ENCODE data around the gene TLNRD1. TPM values are rescaled to one million over a fixed set of nuclear protein-coding genes. Genes with fewer than 3 reads are reported as not detected.

TLNRD1 gene
- total RNA-seq, 1 experiment from 2014 or later = 22.5 TPM

GRCh38 chr15:80957976-80958375 is 42.7 kb upstream of the TLNRD1 start:
- Histone ChIP-seq H3K9me3 (ENCODE audit: control insufficient read depth in 1 of 2, insufficient read depth in 1 of 2, low read depth in 1 of 2, low read length in 2 of 2) (no peaks in the 10 kb centered on the region), H3K27ac (ENCODE audit: low read depth, low read length) (no peak overlapping the region), H3K36me3 (ENCODE audit: control insufficient read depth in 1 of 2, insufficient read depth in 2 of 2, low read length in 2 of 2) (no peaks in the 10 kb centered on the region), H3K4me1 (ENCODE audit: control insufficient read depth in 1 of 2, insufficient read depth in 2 of 2, low read length in 2 of 2) (peaks cover 37 to 44% of the 10 kb centered on the region in 2 experiments), H3K9me2 (ENCODE audit: insufficient read depth) (no peaks in the 10 kb centered on the region), H3K4me2 (ENCODE audit: low read length) (no peak overlapping the region), H3K79me2 (ENCODE audit: insufficient read depth, low read length) (no peaks in the 10 kb centered on the region), H3K27me3 (ENCODE audit: insufficient read depth, low read length) (no peaks in the 10 kb centered on the region), H4K20me1 (ENCODE audit: insufficient read depth) (no peaks in the 10 kb centered on the region), H3K4me3 (replicated peaks in 1 of 2; ENCODE audit: low read depth in 1 of 2, low read length in 2 of 2) (no peak overlapping the region), H3K9ac (ENCODE audit: low read length) (no peak overlapping the region), H2AFZ (ENCODE audit: low read depth, low read length, poor library complexity, severe bottlenecking) (no peak overlapping the region)
- intact Hi-C loops (cut with micrococcal nuclease) = no loop called here
- ChIA-PET CTCF (interaction anchor here (2.0 kb wide), 1 partner anchor 12 kb away, joined by 6 read pairs; no protein-coding TSS in a partner anchor), POLR2A (no interaction called here), RAD21 (ENCODE audit: low non-redundant PET in 1 of 2, low total read pairs in 2 of 2, uncharacterized antibody in 2 of 2, unreplicated experiment in 2 of 2) (no interaction called here)
- TF ChIP-seq ELF1 (IDR thresholded peaks at IDR 0.05; ENCODE audit: borderline replicate concordance, low read depth) (no peak), REST (IDR thresholded peaks at IDR 0.05; ENCODE audit: low read depth) (no peak), CTCF (IDR thresholded peaks at IDR 0.05 in 2 of 3, conservative IDR thresholded peaks at IDR 0.05 in 1 of 3; ENCODE audit: borderline replicate concordance in 1 of 3, insufficient read depth in 1 of 3, low read depth in 2 of 3, low read length in 2 of 3) (no peak), MAX (IDR thresholded peaks at IDR 0.05) (no peak), POLR2AphosphoS5 (IDR thresholded peaks at IDR 0.05; ENCODE audit: low read depth, low read length) (no peak), CBX3 (IDR thresholded peaks at IDR 0.05; ENCODE audit: low read depth) (no peak), ZNF274 (IDR thresholded peaks at IDR 0.05; ENCODE audit: low read depth, low read length) (no peak), ZBTB33 (IDR thresholded peaks at IDR 0.05; ENCODE audit: extremely low read depth, insufficient replicate concordance, low read length) (no peak), RAD21 (IDR thresholded peaks at IDR 0.05; ENCODE audit: low read depth) (no peak), POLR2A (IDR thresholded peaks at IDR 0.05; ENCODE audit: borderline replicate concordance, extremely low read depth, insufficient read depth, insufficient read length) (no peak), EZH2 (IDR thresholded peaks at IDR 0.05) (no peak), YY1 (IDR thresholded peaks at IDR 0.05; ENCODE audit: extremely low read depth, insufficient replicate concordance, low read depth, low read length) (no peak)
- ATAC-seq = no peak
- no peak for DNase-seq (ENCODE audit: low read depth, low spot score)
- BruUV-seq (replicated peaks) = no TSS peak

Data from HCT116 (cell line).